Limb (tissue), 2 donors: Measurements from ENCODE around the gene CPT1C.

Experiments
- DNase-seq, 2 donors: peaks; one replicate each; pipeline ENCODE4 v3.0.0-alpha.2; 2016; ENCODE audit errors: extremely low spot score in 2 of 2

The CPT1C gene

DNA sequence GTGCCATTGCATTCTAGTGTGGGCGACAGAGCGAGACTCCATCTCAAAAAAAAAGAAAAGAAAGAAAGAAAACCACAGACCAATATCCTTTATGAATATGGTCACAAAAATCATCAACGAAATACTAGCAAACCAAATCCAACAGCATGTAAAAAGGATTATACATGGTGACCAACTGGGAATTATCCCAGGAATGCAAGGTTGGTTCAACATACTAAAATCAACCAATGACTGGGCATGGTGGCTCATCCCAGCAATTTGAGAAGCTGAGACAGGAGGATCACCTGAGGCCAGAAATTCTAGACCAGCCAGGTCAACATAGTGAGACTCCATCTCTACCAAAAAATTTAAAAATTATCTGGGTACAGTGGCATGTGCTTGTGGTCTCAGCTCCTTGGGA is 65.0 kb downstream of the CPT1C start:
- DNase-seq, result no peak

DNA sequence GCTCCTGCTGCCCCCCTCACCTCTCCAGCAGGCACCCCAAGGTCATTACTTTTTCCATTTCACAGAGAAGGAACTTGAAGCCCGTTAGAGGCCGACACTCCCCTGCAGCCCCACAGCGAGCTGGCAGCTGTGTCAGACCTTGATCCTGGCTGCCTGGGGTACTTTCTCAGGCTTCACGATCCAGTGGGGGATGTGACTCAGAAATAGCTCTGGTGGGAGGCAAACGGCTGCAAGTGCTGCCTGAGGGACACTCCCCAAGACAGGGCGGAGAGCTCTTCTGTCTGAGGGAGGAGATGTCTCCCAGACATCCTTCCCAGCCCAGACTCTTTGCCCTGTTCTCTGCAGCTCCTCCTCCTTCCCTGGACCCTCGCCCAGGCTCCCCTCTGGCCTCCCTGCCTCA is 67.4 kb downstream of the CPT1C start:
- DNase-seq, result no peak

DNA sequence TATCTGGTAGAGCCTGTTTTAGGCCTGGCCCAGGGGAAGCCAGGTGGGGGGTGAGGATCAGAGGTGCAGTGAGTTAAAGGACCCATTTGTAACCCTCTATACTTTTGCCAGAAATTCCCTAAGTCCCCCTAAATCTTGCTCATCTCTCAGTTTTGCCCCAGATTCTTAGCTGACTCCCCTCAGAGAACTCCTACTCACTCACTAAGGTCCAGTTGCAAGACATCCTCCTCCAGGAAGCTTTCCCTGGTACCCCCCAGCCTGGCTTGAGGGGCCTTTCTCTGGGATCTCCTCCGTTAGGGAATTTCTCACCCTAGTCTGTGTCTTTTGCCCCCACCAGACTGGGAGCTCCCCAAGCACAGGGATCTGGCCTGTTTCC is 70.3 kb downstream of the CPT1C start:
- no peak for DNase-seq

DNA sequence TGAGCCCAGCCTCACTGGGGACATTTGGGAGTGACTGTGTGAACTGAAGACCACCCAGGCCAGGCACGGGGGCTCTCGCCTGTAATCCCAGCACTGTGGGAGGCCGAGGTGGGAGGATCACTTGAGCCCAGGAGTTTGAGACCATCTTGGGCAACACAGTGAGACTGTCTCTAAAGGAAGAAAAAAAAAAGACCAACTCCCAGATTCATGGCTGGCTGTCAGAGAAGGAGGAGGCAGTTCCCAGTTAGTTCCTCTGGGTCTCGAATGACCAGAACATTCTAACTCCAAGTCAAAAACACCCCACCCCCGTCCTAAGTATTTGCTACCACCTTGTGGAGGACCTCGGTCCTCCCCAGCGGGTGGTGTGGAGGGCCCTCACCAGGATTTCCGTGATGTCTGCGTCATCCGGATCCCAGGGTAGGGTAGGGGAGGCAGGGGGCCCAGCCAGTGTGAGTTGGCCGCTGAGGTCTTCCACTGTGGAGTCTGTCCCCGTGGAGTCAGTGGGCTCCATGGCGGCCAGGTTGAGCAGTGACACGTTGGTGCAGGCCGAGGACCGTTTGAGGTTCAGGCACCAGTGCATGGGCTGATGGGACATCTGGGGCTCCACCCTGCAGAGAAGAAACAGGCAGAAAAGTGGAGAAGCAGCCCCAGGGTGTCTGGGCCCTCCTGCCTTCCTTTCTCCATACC is 70.9 kb downstream of the CPT1C start:
- no peak for DNase-seq

DNA sequence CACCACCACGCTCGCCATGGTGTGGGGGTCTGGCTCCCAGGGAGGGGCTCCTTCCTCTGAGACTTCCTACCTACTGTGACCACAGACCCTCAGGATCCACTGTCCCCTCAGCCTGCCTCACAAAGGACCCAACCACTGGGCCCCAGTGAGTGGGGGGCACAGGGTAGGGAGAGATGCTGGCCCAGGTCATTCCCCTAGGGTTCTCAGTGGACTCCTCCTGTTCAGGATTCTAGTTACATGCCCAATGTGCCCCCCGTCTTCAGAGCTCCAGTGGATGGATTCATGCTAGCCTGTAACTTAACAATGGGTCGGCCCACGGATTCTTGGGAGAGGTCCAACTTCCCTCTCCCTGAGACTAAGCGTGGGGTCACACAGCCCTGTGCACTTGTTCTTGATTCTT is 72.3 kb downstream of the CPT1C start, which contains the start of gene TSKS:
TSKS (minus strand) TSS at position 77 of the 400 bp plus-strand sequence; CDS start at position 18, 59 bp downstream.
- DNase-seq, result no peak
